WTC11 (cell line): Measurements from ENCODE around the gene SKAP2. TPM values are rescaled to one million over a fixed set of nuclear protein-coding genes. Genes with fewer than 3 reads are reported as not detected.

ENCODE experiments used
- ATAC-seq: fragments of 200-7000 bp; cut with Tn5 transposase; 2 replicates; pipeline ENCODE4 v1.10.0; 2021; ENCODE audit warnings: mild to moderate bottlenecking, moderate library complexity
- CTCF ChIA-PET: fragments of 300-600 bp; sonication (Branson Sonifier 250); formaldehyde crosslinking; loops from one replicate; lab custom pipeline; 2021; ENCODE audit warnings: antibody characterized with exemption; lab: Charles Lee
- POLR2A ChIA-PET: fragments of 350-600 bp; sonication (Branson Sonifier 250); formaldehyde crosslinking; loops from one replicate; lab custom pipeline; 2021; ENCODE audit warnings: antibody characterized with exemption; lab: Charles Lee
- DNase-seq: peaks from one replicate; pipeline ENCODE4 v3.0.0; 2021; ENCODE audit warnings: low spot score
- H3K27ac Mint-ChIP-seq: 2 replicates; pipeline ENCODE4 v1.8.0; 2021; ENCODE audit warnings: mixed read lengths
- H3K27me3 Mint-ChIP-seq: 2 replicates; pipeline ENCODE4 v1.8.0; 2021; ENCODE audit warnings: low read depth, mild to moderate bottlenecking, moderate library complexity, mixed read lengths
- H3K36me3 Mint-ChIP-seq: 2 replicates; pipeline ENCODE4 v1.8.0; 2021; ENCODE audit warnings: mixed read lengths
- H3K4me1 Mint-ChIP-seq: 2 replicates; pipeline ENCODE4 v1.8.0; 2022; ENCODE audit warnings: mixed read lengths
- H3K4me3 Mint-ChIP-seq: 2 replicates; pipeline ENCODE4 v1.8.0; 2021; ENCODE audit warnings: mild to moderate bottlenecking, moderate library complexity, mixed read lengths
- H3K9me3 Mint-ChIP-seq: 2 replicates; pipeline ENCODE4 v1.8.0; 2021; ENCODE audit warnings: mixed read lengths
- E2F1 ChIP-seq: sonication (generic); formaldehyde crosslinking; IDR thresholded peaks from 2 replicates; pipeline ENCODE4 v1.8.0; 2022; ENCODE audit warnings: mild to moderate bottlenecking, missing genetic modification reagents
- GABPB1 ChIP-seq: sonication (generic); formaldehyde crosslinking; IDR thresholded peaks from 2 replicates; pipeline ENCODE4 v1.8.1; 2023; ENCODE audit warnings: mild to moderate bottlenecking, missing genetic modification reagents
- IRF2 ChIP-seq: sonication (generic); formaldehyde crosslinking; IDR thresholded peaks from 2 replicates; pipeline ENCODE4 v1.8.0; 2022; ENCODE audit warnings: low read depth, missing genetic modification reagents, borderline replicate concordance
- NFATC4 ChIP-seq: fragments of 250-450 bp; sonication (Bioruptor Pico); IDR thresholded peaks from 2 replicates; pipeline ENCODE4 v1.9.0; 2021; ENCODE audit warnings: mild to moderate bottlenecking
- OVOL2 ChIP-seq: fragments of 250-450 bp; sonication (Bioruptor Pico); IDR thresholded peaks from 2 replicates; pipeline ENCODE4 v1.9.0; 2021; ENCODE audit warnings: mild to moderate bottlenecking, borderline replicate concordance
- PRDM15 ChIP-seq: sonication (generic); formaldehyde crosslinking; IDR thresholded peaks from 2 replicates; pipeline ENCODE4 v1.8.0; 2022; ENCODE audit warnings: missing genetic modification reagents
- PREB ChIP-seq: sonication (generic); formaldehyde crosslinking; IDR thresholded peaks from 2 replicates; pipeline ENCODE4 v1.8.1; 2022; ENCODE audit warnings: mild to moderate bottlenecking, missing genetic modification reagents, moderate library complexity, borderline replicate concordance
- RELA ChIP-seq: sonication (generic); formaldehyde crosslinking; IDR thresholded peaks from 2 replicates; pipeline ENCODE4 v1.8.1; 2022; ENCODE audit warnings: missing genetic modification reagents, mild to moderate bottlenecking, borderline replicate concordance
- SMAD3 ChIP-seq: sonication (generic); formaldehyde crosslinking; IDR thresholded peaks from 2 replicates; pipeline ENCODE4 v1.8.0; 2022; ENCODE audit warnings: missing genetic modification reagents, mild to moderate bottlenecking, borderline replicate concordance
- USF2 ChIP-seq: sonication (generic); formaldehyde crosslinking; IDR thresholded peaks from 2 replicates; pipeline ENCODE4 v1.8.1; 2023; ENCODE audit warnings: mild to moderate bottlenecking, missing genetic modification reagents, moderate library complexity
- ZBTB21 ChIP-seq: sonication (generic); formaldehyde crosslinking; IDR thresholded peaks from 2 replicates; pipeline ENCODE4 v1.8.1; 2023; ENCODE audit warnings: mild to moderate bottlenecking, missing genetic modification reagents, borderline replicate concordance
- ZBTB43 ChIP-seq: sonication (generic); formaldehyde crosslinking; IDR thresholded peaks from 2 replicates; pipeline ENCODE4 v1.8.1; 2023; ENCODE audit warnings: mild to moderate bottlenecking, missing genetic modification reagents
- ZSCAN18 ChIP-seq: fragments of 250-450 bp; sonication (Bioruptor Pico); IDR thresholded peaks from 2 replicates; pipeline ENCODE4 v2.1.2; 2022; ENCODE audit warnings: mild to moderate bottlenecking, moderate library complexity
- total RNA-seq: library from RNA; stranded (reverse); gene quantifications from 3 replicates; pipeline ENCODE4 v1.2.3, GENCODE V29; 2021
- TF ChIP-seq, protein P1 (sequence below): sonication (generic); formaldehyde crosslinking; IDR thresholded peaks from 2 replicates; pipeline ENCODE4 v1.8.1; 2022; ENCODE audit warnings: missing genetic modification reagents, borderline replicate concordance
- TF ChIP-seq, protein P2 (sequence below): fragments of 250-450 bp; sonication (Bioruptor Pico); IDR thresholded peaks from 2 replicates; pipeline ENCODE4 v1.9.0; 2021; ENCODE audit warnings: mild to moderate bottlenecking

Gene SKAP2
- total RNA-seq, 1 experiment from 2014 or later = 2.5 TPM

GRCh38 chr7:26854876-26855855 lies 9.2 kb downstream of the SKAP2 start (continued):
- TF ChIP-seq PRDM15 (CRISPR knock-in tag) = no peak

DNA sequence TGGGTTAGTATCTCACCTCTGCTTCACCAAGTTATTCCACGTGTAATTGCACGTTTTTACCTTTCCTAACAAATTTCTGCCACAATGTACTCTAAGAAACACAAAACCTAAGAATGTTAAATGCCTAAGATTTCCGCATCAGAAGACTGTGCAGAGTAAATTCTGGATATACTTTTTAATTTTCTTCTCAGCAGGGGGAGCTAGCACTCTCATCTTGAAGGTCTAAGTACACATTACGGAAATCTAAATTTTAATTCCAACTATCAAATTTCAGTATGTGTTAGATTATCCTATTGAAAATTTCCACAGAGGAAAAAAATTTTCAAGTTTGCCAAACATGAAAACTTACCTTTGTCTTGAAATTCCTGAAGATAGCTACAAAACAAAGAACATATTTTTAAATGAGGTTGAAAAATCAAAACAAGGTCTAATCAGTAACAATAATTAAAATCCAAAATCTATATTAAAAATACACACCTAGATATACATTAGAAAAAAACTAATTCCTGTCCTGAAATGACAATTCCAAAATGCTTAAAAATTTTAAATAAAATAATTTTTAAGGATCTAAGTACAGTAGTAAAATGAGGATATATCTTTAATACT lies 10.5 kb downstream of the SKAP2 start:
- Mint-ChIP-seq H3K9me3 (no peaks in the 10 kb centered on the region), H3K27ac (no peak overlapping the region), H3K4me1 (peaks cover 23% of the 10 kb centered on the region), H3K36me3 (no peaks in the 10 kb centered on the region), H3K27me3 (peaks cover 56% of the 10 kb centered on the region), H3K4me3 (no peak overlapping the region)
- no peak for TF ChIP-seq ZBTB43 (CRISPR knock-in tag)
- no peak for TF ChIP-seq OVOL2 (CRISPR knock-in tag)
- no peak for TF ChIP-seq ZBTB21
- TF ChIP-seq USF2 (CRISPR knock-in tag) = no peak
- no peak for TF ChIP-seq RELA (CRISPR knock-in tag)
- no peak for TF ChIP-seq NFATC4 (CRISPR knock-in tag)
- TF ChIP-seq GABPB1 = no peak
- TF ChIP-seq IRF2 (CRISPR knock-in tag) = no peak
- no peak for ATAC-seq
- ChIA-PET CTCF (interaction anchor here (1.1 to 1.4 kb wide), 2 partner anchors 10 to 290 kb away, joined by 3 to 4 read pairs; partner anchors contain the start of gene HOXA5), POLR2A (no interaction called here)
- DNase-seq = no peak

GRCh38 chr7:26850193-26850651 lies 14.2 kb downstream of the SKAP2 start:
- DNase-seq (no peak), ATAC-seq (no peak)
- no peaks in the 10 kb centered on the region for H3K4me1 Mint-ChIP-seq
- ChIA-PET CTCF (interaction anchor here (0.8 to 1.1 kb wide), 2 partner anchors 311 to 329 kb away, joined by 3 read pairs; no protein-coding TSS in a partner anchor), POLR2A (no interaction called here)
- no peaks in the 10 kb centered on the region for H3K36me3 Mint-ChIP-seq
- H3K27me3 Mint-ChIP-seq = peaks cover 20% of the 10 kb centered on the region
- H3K4me3 Mint-ChIP-seq = no peak overlapping the region
- no peak overlapping the region for H3K27ac Mint-ChIP-seq
- no peaks in the 10 kb centered on the region for H3K9me3 Mint-ChIP-seq
- TF ChIP-seq SMAD3 (CRISPR knock-in tag) (no peak), ZSCAN18 (CRISPR knock-in tag) (no peak), E2F1 (CRISPR knock-in tag) (no peak), PREB (CRISPR knock-in tag) (no peak)
- TF ChIP-seq, protein P1, sequence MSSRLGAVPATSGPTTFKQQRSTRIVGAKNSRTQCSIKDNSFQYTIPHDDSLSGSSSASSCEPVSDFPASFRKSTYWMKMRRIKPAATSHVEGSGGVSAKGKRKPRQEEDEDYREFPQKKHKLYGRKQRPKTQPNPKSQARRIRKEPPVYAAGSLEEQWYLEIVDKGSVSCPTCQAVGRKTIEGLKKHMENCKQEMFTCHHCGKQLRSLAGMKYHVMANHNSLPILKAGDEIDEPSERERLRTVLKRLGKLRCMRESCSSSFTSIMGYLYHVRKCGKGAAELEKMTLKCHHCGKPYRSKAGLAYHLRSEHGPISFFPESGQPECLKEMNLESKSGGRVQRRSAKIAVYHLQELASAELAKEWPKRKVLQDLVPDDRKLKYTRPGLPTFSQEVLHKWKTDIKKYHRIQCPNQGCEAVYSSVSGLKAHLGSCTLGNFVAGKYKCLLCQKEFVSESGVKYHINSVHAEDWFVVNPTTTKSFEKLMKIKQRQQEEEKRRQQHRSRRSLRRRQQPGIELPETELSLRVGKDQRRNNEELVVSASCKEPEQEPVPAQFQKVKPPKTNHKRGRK = no peak
- TF ChIP-seq, protein P2, sequence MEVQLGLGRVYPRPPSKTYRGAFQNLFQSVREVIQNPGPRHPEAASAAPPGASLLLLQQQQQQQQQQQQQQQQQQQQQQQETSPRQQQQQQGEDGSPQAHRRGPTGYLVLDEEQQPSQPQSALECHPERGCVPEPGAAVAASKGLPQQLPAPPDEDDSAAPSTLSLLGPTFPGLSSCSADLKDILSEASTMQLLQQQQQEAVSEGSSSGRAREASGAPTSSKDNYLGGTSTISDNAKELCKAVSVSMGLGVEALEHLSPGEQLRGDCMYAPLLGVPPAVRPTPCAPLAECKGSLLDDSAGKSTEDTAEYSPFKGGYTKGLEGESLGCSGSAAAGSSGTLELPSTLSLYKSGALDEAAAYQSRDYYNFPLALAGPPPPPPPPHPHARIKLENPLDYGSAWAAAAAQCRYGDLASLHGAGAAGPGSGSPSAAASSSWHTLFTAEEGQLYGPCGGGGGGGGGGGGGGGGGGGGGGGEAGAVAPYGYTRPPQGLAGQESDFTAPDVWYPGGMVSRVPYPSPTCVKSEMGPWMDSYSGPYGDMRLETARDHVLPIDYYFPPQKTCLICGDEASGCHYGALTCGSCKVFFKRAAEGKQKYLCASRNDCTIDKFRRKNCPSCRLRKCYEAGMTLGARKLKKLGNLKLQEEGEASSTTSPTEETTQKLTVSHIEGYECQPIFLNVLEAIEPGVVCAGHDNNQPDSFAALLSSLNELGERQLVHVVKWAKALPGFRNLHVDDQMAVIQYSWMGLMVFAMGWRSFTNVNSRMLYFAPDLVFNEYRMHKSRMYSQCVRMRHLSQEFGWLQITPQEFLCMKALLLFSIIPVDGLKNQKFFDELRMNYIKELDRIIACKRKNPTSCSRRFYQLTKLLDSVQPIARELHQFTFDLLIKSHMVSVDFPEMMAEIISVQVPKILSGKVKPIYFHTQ = no peak
